GM18870 (cell line): ENCODE results near the gene CAVIN1.
"Not testable (repeated sequence)": the region's sequence is repeated elsewhere in the genome, so short reads cannot be mapped to it uniquely, and the experiment has no call there.

Experiments used
- ATAC-seq: cut with Tn5 transposase; IDR thresholded peaks from one replicate; pipeline ENCODE4 v1.9.1; 2021; ENCODE audit warnings: moderate library complexity; ENCODE audit not compliant: unreplicated experiment

CAVIN1 gene

DNA sequence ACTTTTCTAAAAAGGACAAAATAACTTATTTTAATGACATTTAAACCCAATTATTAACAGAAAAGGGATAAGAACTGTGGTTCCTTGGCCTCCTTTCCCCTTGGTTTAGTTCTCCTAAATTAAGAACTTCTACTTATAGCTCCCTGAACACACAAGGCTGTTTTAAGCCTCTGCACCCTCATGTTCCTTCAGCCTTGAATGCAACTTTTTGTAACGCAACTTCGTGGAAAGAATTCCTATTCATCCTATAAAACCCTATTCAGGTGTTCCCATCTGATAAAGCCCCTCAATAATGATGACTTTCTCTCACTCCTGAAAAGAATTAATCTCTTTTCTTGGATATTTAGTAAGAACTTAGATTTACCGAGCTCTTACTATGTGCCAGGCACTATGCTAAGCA lies 41.2 kb downstream of the CAVIN1 start:
- ATAC-seq = no peak

DNA sequence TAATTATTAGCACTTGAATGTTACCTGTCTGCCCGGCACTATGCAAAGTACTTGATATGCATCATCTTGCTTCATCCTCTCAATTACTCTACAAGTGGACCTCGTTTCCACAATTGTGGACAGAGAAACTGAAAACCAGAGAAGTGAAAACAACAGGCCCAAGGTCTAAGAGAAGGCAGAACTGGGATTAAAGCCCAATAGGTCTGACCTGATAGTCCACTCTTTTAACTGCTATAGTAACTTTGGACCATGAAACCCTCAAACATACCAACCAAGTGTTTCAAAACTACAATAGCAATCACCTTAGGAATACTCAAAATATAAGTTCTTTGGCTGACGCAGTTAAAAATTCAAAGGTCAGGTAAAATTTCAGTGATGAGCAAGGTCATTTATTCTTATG lies 42.1 kb downstream of the CAVIN1 start:
- ATAC-seq = no peak

DNA sequence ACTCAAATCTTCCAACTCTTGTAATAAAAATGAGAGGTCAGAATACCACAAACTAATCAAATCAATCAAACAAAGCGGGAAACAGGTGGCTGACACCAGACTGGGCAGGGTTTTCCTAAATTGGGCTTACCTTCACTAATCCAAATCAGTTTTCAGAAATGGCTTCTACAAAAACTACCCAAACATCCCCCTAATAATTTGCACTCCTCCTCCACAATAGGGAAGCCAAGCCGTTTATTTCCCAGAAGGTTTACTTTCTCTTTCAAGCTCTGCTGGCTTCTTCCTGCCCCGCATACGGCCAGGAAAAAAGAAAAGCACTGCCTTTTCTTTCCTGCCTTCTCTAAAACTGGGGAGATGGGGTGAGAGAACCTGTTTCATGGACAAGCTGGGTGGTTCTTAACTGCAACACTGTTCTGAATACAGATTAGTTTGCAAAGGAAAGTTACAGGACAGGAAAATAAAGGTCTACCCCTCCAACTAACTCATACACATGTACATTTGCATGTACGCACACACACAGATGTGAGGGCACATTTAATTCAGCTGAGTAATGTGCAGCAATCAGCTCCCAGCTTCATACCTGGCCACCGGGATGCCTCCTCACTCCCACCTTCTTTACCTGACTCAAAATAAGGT lies 44.0 kb downstream of the CAVIN1 start:
- no peak for ATAC-seq

DNA sequence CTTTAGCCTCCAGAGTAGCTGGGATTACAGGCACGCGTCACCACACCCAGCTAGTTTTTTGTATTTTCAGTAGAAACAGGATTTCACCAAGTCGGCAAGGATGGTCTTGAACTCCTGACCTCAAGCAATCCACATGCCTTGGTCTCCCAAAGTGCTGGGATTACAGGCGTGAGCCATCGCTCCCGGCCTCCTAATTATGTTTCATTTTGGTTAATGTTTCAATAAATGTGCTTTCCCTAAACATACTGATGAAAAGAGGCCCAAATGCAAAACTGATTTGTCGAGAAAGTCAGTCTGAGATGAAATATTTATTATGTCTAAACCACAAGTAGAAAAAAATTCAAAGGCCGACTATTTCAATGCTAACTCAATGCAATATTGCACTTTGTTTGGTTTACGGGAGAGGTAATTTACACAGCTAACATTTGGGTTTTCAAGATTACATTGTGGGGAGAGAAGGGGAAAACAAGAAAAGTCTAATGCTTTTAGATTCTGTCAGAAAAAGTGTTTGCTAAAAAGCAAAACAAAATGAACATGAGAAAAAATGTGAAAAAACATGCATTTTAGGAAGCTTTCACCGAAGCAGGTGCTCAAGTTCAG lies 44.6 kb downstream of the CAVIN1 start:
- no peak for ATAC-seq

DNA sequence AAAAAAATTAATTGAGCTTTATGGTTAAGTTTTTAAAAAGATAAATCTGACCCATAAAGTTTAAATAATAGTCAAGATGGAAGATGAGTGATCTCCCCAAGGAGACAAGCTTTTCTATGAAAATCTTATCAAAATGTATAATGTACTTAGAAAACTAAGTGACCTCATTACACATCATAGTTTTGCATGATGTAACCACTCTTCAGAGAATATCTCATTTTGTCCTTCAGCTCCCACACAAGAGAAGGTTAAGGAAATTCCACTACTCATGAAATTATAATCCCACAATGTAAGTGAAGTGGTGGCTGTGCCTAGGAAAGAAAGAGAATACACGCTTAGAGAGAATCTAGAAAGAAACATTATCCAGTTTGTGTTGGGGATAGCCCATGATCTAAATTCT lies 49.2 kb downstream of the CAVIN1 start:
- no peak for ATAC-seq

DNA sequence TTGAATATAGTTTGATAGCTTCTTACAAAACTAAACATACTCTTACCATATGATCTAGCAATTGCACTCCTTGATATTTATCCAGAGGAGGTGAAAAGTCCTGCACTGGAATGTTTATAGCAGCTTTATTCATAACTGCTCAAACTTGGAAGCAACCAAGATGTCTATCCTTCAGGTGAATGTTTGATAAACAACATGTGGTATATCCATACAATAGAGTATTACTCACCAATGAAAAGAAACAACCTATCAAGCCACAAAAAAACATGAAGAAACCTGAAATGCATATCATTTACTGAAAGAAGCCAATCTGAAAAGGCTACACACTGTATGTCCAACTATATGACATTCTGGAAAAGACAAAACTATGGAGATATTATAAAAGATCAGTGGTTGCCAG lies 50.9 kb downstream of the CAVIN1 start:
- no peak for ATAC-seq

DNA sequence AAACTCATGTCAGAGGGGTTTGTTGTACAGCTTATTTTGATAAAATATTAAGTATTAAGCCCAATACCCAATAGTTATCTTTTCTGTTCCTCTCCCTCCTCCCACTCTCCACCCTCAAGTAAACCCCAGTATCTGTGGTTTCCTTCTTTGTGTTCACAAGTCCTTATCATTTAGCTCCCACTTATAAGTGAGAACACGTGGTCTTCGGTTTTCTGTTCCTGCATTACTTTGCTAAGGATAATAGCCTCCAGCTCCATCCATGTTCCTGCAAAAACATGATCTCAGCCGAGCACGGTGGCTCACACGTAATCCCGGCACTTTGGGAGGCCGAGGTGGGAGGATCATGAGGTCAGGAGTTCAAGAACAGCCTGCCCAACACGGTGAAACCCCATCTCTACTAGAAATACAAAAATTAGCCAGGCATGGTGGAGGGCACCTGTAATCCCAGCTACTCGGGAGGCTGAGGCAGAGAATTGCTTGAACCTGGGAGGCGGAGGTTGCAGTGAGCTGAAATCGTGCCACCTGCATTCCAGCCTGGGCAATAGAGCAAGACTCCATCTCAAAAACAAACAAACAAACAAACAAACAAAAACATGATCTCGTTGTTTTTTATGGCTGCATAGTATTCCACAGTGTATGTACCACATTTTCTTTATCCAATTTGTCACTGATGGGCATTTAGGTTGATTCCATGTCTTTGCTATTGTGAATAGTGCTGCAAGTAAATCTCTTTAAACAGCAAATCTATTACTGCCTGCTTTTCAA lies 54.1 kb downstream of the CAVIN1 start:
- not testable (repeated sequence) for ATAC-seq

DNA sequence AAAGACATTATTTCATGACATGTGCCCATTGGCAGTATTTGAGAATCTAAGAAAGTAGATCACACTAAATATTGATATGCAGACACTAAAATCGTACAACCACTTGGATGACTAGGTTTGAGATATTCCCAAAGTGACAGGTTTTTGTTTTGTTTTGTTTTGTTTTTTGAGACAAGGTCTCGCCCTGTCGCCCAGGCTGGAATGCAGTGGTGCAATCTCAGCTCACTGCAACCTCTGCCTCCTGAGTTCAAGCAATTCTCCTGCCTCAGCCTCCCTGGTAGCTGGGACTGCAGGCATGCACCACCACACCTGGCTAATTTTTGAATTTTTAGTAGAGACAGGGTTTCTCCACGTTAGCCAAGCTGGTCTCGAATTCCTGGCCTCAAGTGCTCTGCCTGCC lies 54.7 kb downstream of the CAVIN1 start:
- not testable (repeated sequence) for ATAC-seq

DNA sequence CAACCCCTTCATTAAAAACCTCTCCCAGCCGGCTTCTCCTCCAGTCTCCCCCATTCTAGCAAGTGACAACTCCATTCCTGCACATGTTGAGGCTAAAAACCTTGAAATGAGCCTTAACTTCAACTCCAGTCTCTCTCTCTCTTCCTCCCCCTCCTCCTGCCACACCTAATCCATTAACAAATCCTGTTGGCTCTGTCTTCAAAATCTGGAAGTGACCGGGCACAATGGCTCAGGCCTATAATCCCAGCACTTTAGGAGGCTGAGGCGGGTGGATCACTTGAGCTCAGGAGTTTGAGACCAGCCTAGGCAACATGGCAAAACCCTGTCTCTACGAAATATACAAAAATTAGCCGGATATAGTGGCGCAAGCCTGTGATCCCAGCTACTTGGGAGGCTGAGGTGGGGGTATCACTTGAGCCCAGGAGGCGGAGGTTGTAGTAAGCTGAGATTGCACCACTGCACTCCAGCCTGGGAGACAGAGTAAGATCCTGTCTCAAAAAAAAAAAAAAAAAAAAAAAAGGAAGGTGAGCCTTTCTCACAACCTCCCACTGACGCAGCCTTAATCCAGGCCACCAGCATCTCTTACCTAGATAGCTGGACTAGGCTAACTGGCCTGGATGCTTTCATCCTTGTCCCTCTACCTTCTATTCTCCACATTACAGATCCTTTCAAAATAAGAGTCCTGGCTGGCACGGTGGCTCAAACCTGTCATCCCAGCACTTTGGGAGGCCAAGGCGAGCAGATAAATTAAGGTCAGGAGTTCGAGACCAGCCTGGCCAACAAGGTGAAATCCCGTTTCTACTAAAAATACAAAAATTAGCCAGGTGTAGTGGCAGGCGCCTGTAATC lies 56.7 kb downstream of the CAVIN1 start:
- not testable (repeated sequence) for ATAC-seq

DNA sequence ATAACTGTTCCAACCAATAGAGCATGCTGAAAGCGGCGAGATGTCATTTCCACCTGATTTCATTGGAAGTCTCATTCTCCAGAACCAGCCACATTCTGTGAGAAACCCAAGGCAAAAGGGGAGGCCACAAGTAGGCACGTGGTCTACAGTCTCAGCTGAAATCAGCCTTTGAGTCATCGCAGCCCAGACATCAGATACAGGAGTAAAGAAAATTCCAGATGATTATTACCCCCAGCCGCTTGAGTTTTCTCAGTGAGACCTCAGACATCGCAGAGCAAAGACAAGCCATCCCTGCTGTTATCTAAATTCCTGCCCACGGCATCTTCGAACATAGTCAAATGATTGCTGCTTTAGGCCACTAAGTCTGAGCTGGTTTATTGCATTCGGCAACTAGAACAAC lies 57.9 kb downstream of the CAVIN1 start:
- ATAC-seq = no peak

DNA sequence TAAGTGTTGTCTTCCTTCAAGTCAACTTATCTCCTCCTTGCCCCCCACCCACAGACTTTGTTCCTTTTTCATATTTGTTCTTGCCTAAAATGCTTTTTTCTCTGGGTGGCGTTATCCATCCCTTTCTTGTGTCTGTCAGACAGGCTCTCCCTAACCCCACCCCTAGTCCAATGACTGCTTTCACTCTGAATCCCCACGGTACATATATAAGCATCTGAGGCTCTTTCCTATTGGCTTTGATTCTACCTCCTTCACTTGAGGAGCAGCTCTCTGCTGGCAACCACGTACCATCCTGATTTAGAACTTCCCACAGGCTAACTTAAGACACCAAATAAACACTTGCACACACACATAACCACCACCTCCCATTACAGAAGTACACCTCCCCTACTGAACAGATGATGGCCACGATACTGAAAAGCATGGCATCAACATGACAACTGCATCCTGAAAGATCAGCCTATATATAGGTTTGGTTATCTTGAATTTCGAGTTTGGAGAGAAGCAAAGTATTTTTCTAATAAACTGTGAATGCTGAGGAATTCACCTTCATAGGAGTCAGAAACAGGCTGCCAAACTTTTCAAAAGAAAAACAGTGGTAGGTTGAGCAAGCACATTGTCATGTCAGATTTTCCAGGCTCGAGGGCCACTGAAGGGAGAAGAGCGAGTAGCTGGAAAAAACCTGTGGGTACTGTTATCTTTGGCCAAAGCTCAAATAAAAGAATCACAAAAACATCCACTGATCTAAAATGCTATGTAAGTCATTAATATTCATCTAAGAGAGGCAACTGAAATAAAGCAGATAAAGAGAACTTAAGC lies 59.1 kb downstream of the CAVIN1 start:
- ATAC-seq = no peak

DNA sequence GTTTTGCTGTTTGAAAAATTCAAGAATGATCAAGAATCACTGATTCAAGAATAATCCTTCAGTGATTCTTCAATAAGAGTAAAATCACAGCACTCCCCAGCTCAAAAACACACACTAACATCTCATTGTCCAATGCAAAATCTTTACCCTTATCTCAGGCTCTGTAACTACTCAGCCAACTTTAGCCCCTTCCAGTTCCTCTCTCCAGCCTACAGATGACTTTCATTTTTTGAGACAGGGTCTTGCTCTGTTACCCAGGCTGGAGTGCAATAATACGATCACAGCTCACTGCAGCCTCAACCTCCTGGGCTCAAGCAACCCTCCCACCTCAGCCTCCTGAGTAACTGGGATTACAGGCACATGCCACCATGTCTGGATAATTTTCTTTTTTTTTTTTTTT lies 59.8 kb downstream of the CAVIN1 start:
- ATAC-seq = no peak

DNA sequence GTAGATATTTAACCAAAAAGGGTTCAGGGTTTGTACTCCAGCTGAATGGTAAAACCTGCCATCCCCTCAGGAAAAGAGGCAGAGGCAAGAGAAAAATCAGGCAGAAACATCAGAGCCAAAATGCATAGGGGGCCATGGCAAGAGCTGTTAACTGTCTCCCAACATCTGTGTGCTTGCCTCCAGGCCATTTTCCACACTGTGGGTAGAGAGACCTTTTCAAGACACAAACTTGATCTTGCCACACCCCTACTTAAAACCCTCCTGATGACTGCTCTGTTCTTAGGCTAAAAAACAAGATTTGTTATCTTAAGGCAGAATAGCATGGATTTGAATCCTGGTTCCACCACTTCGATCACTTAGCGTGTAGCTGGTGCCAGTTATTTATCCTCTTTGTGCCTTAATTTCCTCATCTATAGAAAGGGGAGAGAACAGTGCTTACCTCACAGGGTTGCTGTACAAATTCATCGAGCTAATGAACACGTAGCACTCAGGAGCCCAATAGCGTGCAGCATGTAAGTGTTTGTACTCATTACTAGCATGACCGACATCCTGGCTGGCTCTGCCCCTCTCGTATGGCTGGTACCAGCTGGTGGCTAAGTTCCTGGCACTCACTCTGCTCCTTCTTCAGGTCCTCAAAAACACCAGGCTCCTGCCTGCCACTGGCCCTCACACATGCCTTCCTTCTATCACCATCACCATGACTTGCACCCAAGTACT lies 60.7 kb downstream of the CAVIN1 start:
- ATAC-seq = no peak

DNA sequence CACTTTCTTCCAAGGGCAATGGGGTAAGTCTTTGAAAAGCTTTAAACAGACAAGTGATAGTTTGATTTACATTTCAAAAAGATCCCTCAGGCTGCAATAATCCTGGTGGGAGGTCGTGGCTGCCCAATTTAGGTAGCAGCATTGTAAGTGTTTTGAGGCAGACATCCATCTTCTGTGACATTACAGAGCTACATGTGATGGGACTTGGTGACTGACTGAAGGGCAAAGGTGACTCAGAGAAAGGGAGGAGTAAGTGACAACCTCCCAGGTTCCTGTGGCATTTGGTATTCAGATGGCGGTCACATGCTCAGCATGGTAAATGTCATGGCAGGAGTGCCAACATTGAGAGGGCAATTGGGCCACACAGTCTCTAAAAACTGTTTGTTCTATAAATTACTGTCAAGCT lies 61.3 kb downstream of the CAVIN1 start:
- ATAC-seq = no peak

DNA sequence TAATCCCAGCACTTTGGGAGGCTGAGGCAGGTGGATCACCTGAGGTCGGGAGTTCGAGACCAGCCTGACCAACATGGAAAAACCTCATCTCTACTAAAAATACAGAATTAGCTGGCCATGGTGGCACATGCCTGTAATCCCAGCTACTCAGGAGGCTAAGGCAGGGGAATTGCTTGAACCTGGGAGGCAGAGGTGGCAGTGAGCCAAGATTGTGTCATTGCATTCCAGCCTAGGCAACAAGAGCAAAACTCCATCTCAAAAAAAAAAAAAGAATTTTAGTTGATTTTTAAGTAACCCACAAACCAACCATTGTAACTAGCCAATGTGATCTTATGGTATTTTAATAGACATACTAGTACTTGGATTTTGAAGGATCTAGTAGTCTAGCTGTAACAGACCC lies 62.7 kb downstream of the CAVIN1 start:
- not testable (repeated sequence) for ATAC-seq

DNA sequence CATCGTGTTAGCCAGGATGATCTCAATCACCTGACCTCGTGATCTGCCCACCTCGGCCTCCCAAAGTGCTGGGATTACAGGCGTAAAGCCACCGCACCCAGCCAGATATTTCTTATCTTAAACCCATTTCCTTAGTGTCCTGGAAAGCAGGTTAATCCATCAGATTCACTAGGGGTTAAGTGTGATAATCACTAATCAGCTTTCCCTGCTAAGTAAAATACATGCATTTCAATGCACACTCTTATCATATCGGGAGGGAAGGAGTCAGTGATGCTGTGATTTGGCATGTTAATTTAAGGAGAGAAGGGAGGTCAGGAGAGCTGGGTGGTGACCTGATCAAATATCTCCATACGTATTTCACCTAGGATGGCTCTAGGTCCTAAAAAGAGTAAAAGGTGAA lies 63.9 kb downstream of the CAVIN1 start:
- no peak for ATAC-seq

DNA sequence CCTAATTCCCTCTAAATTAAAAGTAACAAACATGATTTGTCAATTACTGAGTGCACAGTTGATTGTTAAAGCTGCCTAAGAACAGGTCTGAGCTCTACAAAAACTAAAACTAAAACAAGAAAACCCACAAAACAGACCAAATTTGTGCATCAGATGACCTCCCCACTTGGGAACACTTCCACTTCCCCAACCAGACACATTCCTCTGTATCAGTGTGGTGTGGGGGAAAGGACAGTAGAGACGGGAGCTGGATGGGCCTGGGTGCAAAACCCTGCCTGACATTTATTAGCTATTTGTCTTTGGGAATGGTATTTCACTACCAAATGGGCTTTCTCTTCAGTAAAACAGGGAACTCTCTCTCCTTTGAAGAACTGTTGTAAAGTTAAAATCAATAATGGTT lies 64.6 kb downstream of the CAVIN1 start:
- no peak for ATAC-seq

DNA sequence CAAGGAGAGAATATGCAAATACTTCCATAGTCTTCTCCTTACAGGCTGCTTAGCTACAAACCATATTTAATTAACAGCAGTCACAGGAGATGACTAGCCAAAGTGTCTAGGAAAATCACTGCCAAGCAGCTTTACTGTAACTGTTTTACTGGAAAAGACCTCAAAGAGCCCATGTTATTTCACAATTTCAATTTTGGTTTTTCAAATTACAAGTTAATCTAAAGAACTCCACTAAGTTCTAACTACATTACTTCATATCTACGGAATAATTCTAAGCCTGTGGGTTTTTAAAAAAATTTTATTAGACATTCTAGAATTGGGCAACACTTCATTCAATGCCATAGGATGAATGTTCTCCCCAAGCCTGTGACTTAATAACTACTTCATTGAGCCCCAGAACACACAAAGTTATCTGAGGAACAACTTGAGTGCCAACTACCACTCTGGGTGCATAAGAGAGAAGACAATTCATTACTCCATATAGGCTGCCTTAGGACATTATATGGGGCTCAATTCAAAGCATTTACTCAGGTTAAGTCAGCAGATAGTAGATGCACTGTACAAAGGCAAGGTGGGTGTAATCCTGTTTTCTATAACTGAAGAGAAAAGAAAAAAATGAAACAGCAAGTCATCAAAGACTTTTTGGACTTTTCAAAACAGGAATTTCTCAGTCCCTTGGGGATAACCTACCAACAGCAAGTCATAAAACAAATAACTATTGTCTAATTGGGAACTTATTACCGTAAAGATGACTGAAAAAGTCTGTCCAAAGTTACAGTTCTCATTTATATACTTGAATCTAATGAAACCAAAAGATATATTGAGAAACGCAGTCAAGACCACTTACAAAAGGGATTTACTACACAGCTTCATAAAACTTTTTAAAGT lies 67.9 kb downstream of the CAVIN1 start:
- no peak for ATAC-seq
